Measurements from ENCODE around the gene ANXA8. TPM values are rescaled to one million over a fixed set of nuclear protein-coding genes. Genes with fewer than 3 reads are reported as not detected.
A peak's percentile ranks its signal among the peaks of the same experiment; 100 is the strongest.
"Not testable (repeated sequence)": the region's sequence is repeated elsewhere in the genome, so short reads cannot be mapped to it uniquely, and the experiment has no call there.

The ANXA8 gene
- total RNA-seq (ENCODE audit: low replicate concordance), result 0.18 and 1.5 TPM in 2 replicates

- not testable (repeated sequence) for H3K4me3 ChIP-seq (ENCODE audit: low read depth, low read length); DNase-seq (ENCODE audit: low read depth)
Measured at GRCh38 chr10:47483923-47484322, at the start of gene ANXA8. TSS of gene ANXA8 (minus strand) at chr10:47484115. CDS start at chr10:47483933, 182 bp downstream.

- not testable (repeated sequence) for DNase-seq (ENCODE audit: low read depth); H3K4me3 ChIP-seq (ENCODE audit: low read depth, low read length)
Measured at GRCh38 chr10:47523475-47523874, 39.6 kb upstream of the ANXA8 start, which contains the start of gene AGAP9. TSS of gene AGAP9 (minus strand) at chr10:47523638. CDS start at chr10:47523526, 112 bp downstream.

GRCh38 chr10:47502313-47502712, 18.4 kb upstream of the ANXA8 start:
- DNase-seq (ENCODE audit: low read depth), result peak; percentile 30
- H3K4me3 ChIP-seq (ENCODE audit: low read depth, low read length), result not testable (repeated sequence)

- not testable (repeated sequence) for H3K4me3 ChIP-seq (ENCODE audit: low read depth, low read length); DNase-seq (ENCODE audit: low read depth)
Measured at GRCh38 chr10:47494226-47494625, 10.3 kb upstream of the ANXA8 start.

GRCh38 chr10:47491600-47491999, 7.7 kb upstream of the ANXA8 start, which contains the start of gene FAM25G:
TSS of gene FAM25G (minus strand) at chr10:47491700. CDS start at chr10:47491674, 26 bp downstream.
- not testable (repeated sequence) for DNase-seq (ENCODE audit: low read depth); H3K4me3 ChIP-seq (ENCODE audit: low read depth, low read length)

- not testable (repeated sequence) for DNase-seq (ENCODE audit: low read depth); H3K4me3 ChIP-seq (ENCODE audit: low read depth, low read length)
Measured at GRCh38 chr10:47489630-47490029, 5.7 kb upstream of the ANXA8 start.

- DNase-seq (ENCODE audit: low read depth), result peak; percentile 58
- not testable (repeated sequence) for H3K4me3 ChIP-seq (ENCODE audit: low read depth, low read length)
Measured at GRCh38 chr10:47485943-47486342, 2.0 kb upstream of the ANXA8 start.

GRCh38 chr10:47484786-47485185, 871 bp upstream of the ANXA8 start:
- not testable (repeated sequence) for DNase-seq (ENCODE audit: low read depth); H3K4me3 ChIP-seq (ENCODE audit: low read depth, low read length)

- not testable (repeated sequence) for DNase-seq (ENCODE audit: low read depth); H3K4me3 ChIP-seq (ENCODE audit: low read depth, low read length)
Measured at GRCh38 chr10:47482367-47482766, 1.5 kb downstream of the ANXA8 start.

- not testable (repeated sequence) for DNase-seq (ENCODE audit: low read depth)
Measured at GRCh38 chr10:47481768-47482181, 2.1 kb downstream of the ANXA8 start.

GRCh38 chr10:47481182-47481766, 2.6 kb downstream of the ANXA8 start:
- DNase-seq (ENCODE audit: low read depth), result peak; percentile 34

More at GRCh38 chr10:47481768-47482181, 2.1 kb downstream of the ANXA8 start:
- not testable (repeated sequence) for H3K4me3 ChIP-seq (ENCODE audit: low read depth, low read length)

GRCh38 chr10:47480133-47480532, 3.8 kb downstream of the ANXA8 start:
- not testable (repeated sequence) for H3K4me3 ChIP-seq (ENCODE audit: low read depth, low read length); DNase-seq (ENCODE audit: low read depth)

More at GRCh38 chr10:47481182-47481766, 2.6 kb downstream of the ANXA8 start:
- not testable (repeated sequence) for H3K4me3 ChIP-seq (ENCODE audit: low read depth, low read length)

GRCh38 chr10:47478114-47478513, 5.8 kb downstream of the ANXA8 start:
- not testable (repeated sequence) for DNase-seq (ENCODE audit: low read depth); H3K4me3 ChIP-seq (ENCODE audit: low read depth, low read length)

- not testable (repeated sequence) for DNase-seq (ENCODE audit: low read depth); H3K4me3 ChIP-seq (ENCODE audit: low read depth, low read length)
Measured at GRCh38 chr10:47477078-47477477, 6.8 kb downstream of the ANXA8 start.

GRCh38 chr10:47475101-47475500, 8.8 kb downstream of the ANXA8 start:
- DNase-seq (ENCODE audit: low read depth); H3K4me3 ChIP-seq (ENCODE audit: low read depth, low read length): not testable (repeated sequence)

GRCh38 chr10:47473516-47473915, 10.4 kb downstream of the ANXA8 start:
- not testable (repeated sequence) for DNase-seq (ENCODE audit: low read depth); H3K4me3 ChIP-seq (ENCODE audit: low read depth, low read length)

GRCh38 chr10:47472647-47473046, 11.3 kb downstream of the ANXA8 start:
- H3K4me3 ChIP-seq (ENCODE audit: low read depth, low read length); DNase-seq (ENCODE audit: low read depth): not testable (repeated sequence)

GRCh38 chr10:47472072-47472471, 11.8 kb downstream of the ANXA8 start:
- not testable (repeated sequence) for DNase-seq (ENCODE audit: low read depth); H3K4me3 ChIP-seq (ENCODE audit: low read depth, low read length)

GRCh38 chr10:47468731-47469528, 15.0 kb downstream of the ANXA8 start:
- H3K4me3 ChIP-seq (ENCODE audit: low read depth, low read length); DNase-seq (ENCODE audit: low read depth): not testable (repeated sequence)

Measured in fibroblast of the aortic adventitia (primary cell).